Cortex of kidney (tissue), 1 donor: ENCODE results near the gene MMP10.
"Not testable (repeated sequence)": the region's sequence is repeated elsewhere in the genome, so short reads cannot be mapped to it uniquely, and the experiment has no call there.

Experiments
- DNase-seq: peaks from one replicate; lab custom pipeline; 2025; lab: John Stamatoyannopoulos, UW

MMP10 gene

GRCh38 chr11:102783720-102784119 is 3.3 kb upstream of the MMP10 start:
- DNase-seq, result no peak

GRCh38 chr11:102783016-102783415 is 2.6 kb upstream of the MMP10 start:
- DNase-seq, result no peak

- DNase-seq, result no peak
These were observed 1.2 kb upstream of the MMP10 start for GRCh38 chr11:102781676-102782075.

GRCh38 chr11:102776454-102776853 is 4.0 kb downstream of the MMP10 start:
- DNase-seq, result no peak

- no peak for DNase-seq
These were observed 7.0 kb downstream of the MMP10 start for GRCh38 chr11:102773386-102773785.

- no peak for DNase-seq
These were observed 9.1 kb downstream of the MMP10 start for GRCh38 chr11:102771351-102771750.

GRCh38 chr11:102770191-102770590 is 10.2 kb downstream of the MMP10 start:
- no peak for DNase-seq

GRCh38 chr11:102767800-102768199 is 12.6 kb downstream of the MMP10 start:
- no peak for DNase-seq

GRCh38 chr11:102763440-102763839 is 17.0 kb downstream of the MMP10 start:
- no peak for DNase-seq

- DNase-seq, result no peak
These were observed 18.1 kb downstream of the MMP10 start for GRCh38 chr11:102762361-102762767.

GRCh38 chr11:102761646-102762238 is 18.7 kb downstream of the MMP10 start:
- DNase-seq, result no peak

GRCh38 chr11:102760344-102761035 is 19.9 kb downstream of the MMP10 start:
- DNase-seq, result no peak

GRCh38 chr11:102757823-102758549 is 22.4 kb downstream of the MMP10 start:
- no peak for DNase-seq

- DNase-seq, result no peak
These were observed 27.2 kb downstream of the MMP10 start for GRCh38 chr11:102753267-102753666.

- DNase-seq, result no peak
These were observed 28.8 kb downstream of the MMP10 start for GRCh38 chr11:102751673-102752072.

- DNase-seq, result no peak
These were observed 31.2 kb downstream of the MMP10 start for GRCh38 chr11:102749101-102749722.

GRCh38 chr11:102746746-102747578 is 33.5 kb downstream of the MMP10 start:
- not testable (repeated sequence) for DNase-seq

GRCh38 chr11:102734650-102735049 is 45.8 kb downstream of the MMP10 start:
- no peak for DNase-seq

GRCh38 chr11:102733232-102733875 is 47.1 kb downstream of the MMP10 start:
- no peak for DNase-seq

- DNase-seq, result not testable (repeated sequence)
These were observed 49.5 kb downstream of the MMP10 start for GRCh38 chr11:102730944-102731343.
